OCI-LY1 (cell line): Measurements from ENCODE around the gene RECQL5.

ENCODE experiments used
- EZH2 ChIP-seq: fragments of 200-600 bp; sonication (generic), shearing (Covaris generic); IDR thresholded peaks from 2 replicates; pipeline ENCODE4 v1.8.0; 2017; ENCODE audit warnings: borderline replicate concordance, mixed run types, mild to moderate bottlenecking, antibody characterized with exemption, low read length, moderate library complexity, mixed read lengths
- TF ChIP-seq, protein P1 (sequence below): fragments of 200-600 bp; sonication (generic), shearing (Covaris generic); IDR thresholded peaks from 2 replicates; pipeline ENCODE4 v1.5.1; 2017; ENCODE audit warnings: mild to moderate bottlenecking, antibody characterized with exemption, low read length, moderate library complexity, mixed read lengths

DNA sequence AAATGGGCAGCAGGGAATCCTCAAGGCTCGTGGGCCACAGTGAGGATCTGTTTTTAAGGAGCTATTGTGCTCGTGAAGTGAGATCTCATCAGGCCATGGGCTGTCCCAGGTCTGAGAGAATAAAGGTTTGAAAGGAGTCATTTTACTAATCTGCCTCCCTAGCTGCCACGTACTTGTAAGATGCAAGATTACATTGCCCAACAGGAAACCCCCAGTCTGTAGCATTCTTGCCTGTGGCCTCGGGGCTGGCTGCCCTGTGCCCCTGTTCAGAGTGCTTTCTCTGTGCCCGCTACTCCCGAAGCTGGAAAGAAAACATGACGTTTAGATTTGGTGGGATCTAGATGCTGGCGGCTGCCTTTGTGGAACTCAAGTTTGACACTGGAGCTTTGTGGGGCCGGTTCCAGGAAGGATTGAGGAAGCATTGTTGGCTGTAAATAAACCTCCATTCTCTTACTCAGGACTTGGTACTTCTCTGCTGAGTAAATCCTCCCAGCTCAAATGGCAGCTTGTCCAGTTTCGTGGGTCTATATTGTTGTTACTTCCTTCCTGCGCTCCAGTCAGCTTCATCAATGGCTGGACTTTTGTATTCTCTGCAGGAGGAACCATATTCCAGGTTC, 21.4 kb upstream of the RECQL5 start:
- TF ChIP-seq, protein P1, sequence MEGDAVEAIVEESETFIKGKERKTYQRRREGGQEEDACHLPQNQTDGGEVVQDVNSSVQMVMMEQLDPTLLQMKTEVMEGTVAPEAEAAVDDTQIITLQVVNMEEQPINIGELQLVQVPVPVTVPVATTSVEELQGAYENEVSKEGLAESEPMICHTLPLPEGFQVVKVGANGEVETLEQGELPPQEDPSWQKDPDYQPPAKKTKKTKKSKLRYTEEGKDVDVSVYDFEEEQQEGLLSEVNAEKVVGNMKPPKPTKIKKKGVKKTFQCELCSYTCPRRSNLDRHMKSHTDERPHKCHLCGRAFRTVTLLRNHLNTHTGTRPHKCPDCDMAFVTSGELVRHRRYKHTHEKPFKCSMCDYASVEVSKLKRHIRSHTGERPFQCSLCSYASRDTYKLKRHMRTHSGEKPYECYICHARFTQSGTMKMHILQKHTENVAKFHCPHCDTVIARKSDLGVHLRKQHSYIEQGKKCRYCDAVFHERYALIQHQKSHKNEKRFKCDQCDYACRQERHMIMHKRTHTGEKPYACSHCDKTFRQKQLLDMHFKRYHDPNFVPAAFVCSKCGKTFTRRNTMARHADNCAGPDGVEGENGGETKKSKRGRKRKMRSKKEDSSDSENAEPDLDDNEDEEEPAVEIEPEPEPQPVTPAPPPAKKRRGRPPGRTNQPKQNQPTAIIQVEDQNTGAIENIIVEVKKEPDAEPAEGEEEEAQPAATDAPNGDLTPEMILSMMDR, result no peak
- TF ChIP-seq EZH2, result no peak
